CD4-positive, alpha-beta memory T cell (primary cell): ENCODE data around the gene SIN3B. TPM values are rescaled to one million over a fixed set of nuclear protein-coding genes. Genes with fewer than 3 reads are reported as not detected.

Experiments
- CTCF ChIA-PET: fragments of 350-600 bp; sonication (Branson Sonifier 250); formaldehyde crosslinking; loops from one replicate; lab custom pipeline; 2021; ENCODE audit warnings: inconsistent platforms; ENCODE audit not compliant: partially characterized antibody; lab: Charles Lee
- POLR2A ChIA-PET: fragments of 350-600 bp; sonication (Branson Sonifier 250); formaldehyde crosslinking; loops from one replicate; lab custom pipeline; 2021; ENCODE audit not compliant: partially characterized antibody; lab: Charles Lee
- DNase-seq, 5 donors: peaks; one replicate each; pipeline versions ENCODE4 v3.0.0 to v3.0.0-alpha.2; 2020 to 2022; ENCODE audit warnings: mixed read lengths in 1 of 5
- H3K27ac ChIP-seq: one replicate; pipeline ENCODE4 v1.7.0; 2013; ENCODE audit warnings: low read depth, low read length
- H3K27me3 ChIP-seq: 2 replicates; pipeline ENCODE4 v1.7.0; 2013; ENCODE audit warnings: mild to moderate bottlenecking, low read length, moderate library complexity; ENCODE audit not compliant: insufficient read depth
- H3K36me3 ChIP-seq: 2 replicates; pipeline ENCODE4 v1.7.0; 2013; ENCODE audit warnings: mild to moderate bottlenecking, low read length, moderate library complexity; ENCODE audit not compliant: insufficient read depth
- H3K4me1 ChIP-seq: 2 replicates; pipeline ENCODE4 v1.7.0; 2013; ENCODE audit warnings: mild to moderate bottlenecking, low read length, moderate library complexity; ENCODE audit not compliant: insufficient read depth
- H3K4me3 ChIP-seq, 2 donors: one replicate each; pipeline ENCODE4 v1.7.0; 2013; ENCODE audit warnings: low read length in 2 of 2, mild to moderate bottlenecking in 1 of 2
- H3K9me3 ChIP-seq, 2 donors: one replicate each; pipeline ENCODE4 v1.7.0; 2013; ENCODE audit warnings: low read length in 2 of 2, control low read depth in 1 of 2; ENCODE audit not compliant: control insufficient read depth in 1 of 2
- H3K27ac Mint-ChIP-seq, 7 donors: one replicate each; pipeline ENCODE4 v1.8.0; 2020 to 2021; ENCODE audit warnings: mixed read lengths in 7 of 7, mild to moderate bottlenecking in 6 of 7, inconsistent platforms in 3 of 7, moderate library complexity in 3 of 7
- H3K27me3 Mint-ChIP-seq, 2 donors: one replicate each; pipeline ENCODE4 v1.8.0; 2020 to 2021; ENCODE audit warnings: mixed read lengths in 2 of 2
- H3K36me3 Mint-ChIP-seq, 2 donors: one replicate each; pipeline ENCODE4 v1.8.0; 2020 to 2021; ENCODE audit warnings: mixed read lengths in 2 of 2, inconsistent platforms in 1 of 2, mild to moderate bottlenecking in 1 of 2
- H3K4me1 Mint-ChIP-seq, 4 donors: one replicate each; pipeline ENCODE4 v1.8.0; 2020 to 2021; ENCODE audit warnings: mixed read lengths in 4 of 4, mild to moderate bottlenecking in 1 of 4
- H3K4me3 Mint-ChIP-seq, 8 donors: one replicate each; pipeline ENCODE4 v1.8.0; 2020 to 2021; ENCODE audit warnings: mixed read lengths in 8 of 8, mild to moderate bottlenecking in 7 of 8, moderate library complexity in 6 of 8, inconsistent platforms in 3 of 8
- H3K9me3 Mint-ChIP-seq, 8 donors: one replicate each; pipeline ENCODE4 v1.8.0; 2020 to 2021; ENCODE audit warnings: mixed read lengths in 8 of 8, mild to moderate bottlenecking in 5 of 8, inconsistent platforms in 3 of 8, moderate library complexity in 1 of 8
- intact Hi-C: fragments of 100-400 bp; cut with micrococcal nuclease; formaldehyde crosslinking; loops from one replicate; pipeline ENCODE4 v1.15.1; 2023
- polyA plus RNA-seq, 2 donors: library from polyadenylated mRNA; unstranded; fragments of 300-500 nt; fragmentation: Illumina TruSeq; gene quantifications; one replicate each; pipeline ENCODE4 v1.2.3, GENCODE V29; 2021
- total RNA-seq, 2 experiments: library from RNA; stranded (reverse); gene quantifications; one replicate each; pipeline ENCODE4 v1.2.3, GENCODE V29; 2021

The SIN3B gene
- total and polyA plus RNA-seq, 4 experiments from 2014 or later: 1.4 to 88.4 (median 46.0) TPM

- H3K27ac ChIP-seq: no peak overlapping the region
- no peak overlapping the region for H3K4me3 Mint-ChIP-seq
- H3K4me1 Mint-ChIP-seq: no peaks in the 10 kb centered on the region
- peak overlapping the region in 1 of 7 donors; percentile 41 for H3K27ac Mint-ChIP-seq
- CTCF ChIA-PET: no interaction called here
- H3K36me3 Mint-ChIP-seq: peaks cover 42 to 73% of the 10 kb centered on the region in 2 donors
- H3K4me1 ChIP-seq: no peaks in the 10 kb centered on the region
- no peaks in the 10 kb centered on the region for H3K9me3 Mint-ChIP-seq
- POLR2A ChIA-PET: no interaction called here
- H3K4me3 ChIP-seq: no peak overlapping the region
- H3K27me3 Mint-ChIP-seq: no peaks in the 10 kb centered on the region
- H3K9me3 ChIP-seq: no peaks in the 10 kb centered on the region
- no peaks in the 10 kb centered on the region for H3K27me3 ChIP-seq
- peaks cover 56% of the 10 kb centered on the region for H3K36me3 ChIP-seq
- intact Hi-C loops: no loop called here
- no peak for DNase-seq
Measured at GRCh38 chr19:16853066-16853465, 23.9 kb downstream of the SIN3B start.

- no peak overlapping the region for H3K27ac ChIP-seq
- H3K27me3 Mint-ChIP-seq: no peaks in the 10 kb centered on the region
- POLR2A ChIA-PET: no interaction called here
- H3K9me3 Mint-ChIP-seq: no peaks in the 10 kb centered on the region
- no peak for DNase-seq
- H3K9me3 ChIP-seq: no peaks in the 10 kb centered on the region
- H3K36me3 Mint-ChIP-seq: peaks cover 39 to 63% of the 10 kb centered on the region in 2 donors
- intact Hi-C loops: no loop called here
- H3K4me1 Mint-ChIP-seq: no peaks in the 10 kb centered on the region
- H3K4me1 ChIP-seq: no peaks in the 10 kb centered on the region
- H3K27ac Mint-ChIP-seq: no peak overlapping the region
- no peaks in the 10 kb centered on the region for H3K27me3 ChIP-seq
- CTCF ChIA-PET: no interaction called here
- H3K4me3 ChIP-seq: no peak overlapping the region
- peaks cover 35% of the 10 kb centered on the region for H3K36me3 ChIP-seq
- no peak overlapping the region for H3K4me3 Mint-ChIP-seq
Measured at GRCh38 chr19:16856091-16856490, 26.9 kb downstream of the SIN3B start.

- Mint-ChIP-seq H3K4me3 (no peak overlapping the region), H3K4me1 (no peaks in the 10 kb centered on the region), H3K27ac (peak overlapping the region in 2 of 7 donors; percentile 17 to 90), H3K36me3 (peaks cover 31 to 54% of the 10 kb centered on the region in 2 donors), H3K9me3 (no peaks in the 10 kb centered on the region), H3K27me3 (no peaks in the 10 kb centered on the region)
- intact Hi-C loops: no loop called here
- ChIA-PET POLR2A (no interaction called here), CTCF (no interaction called here)
- H3K4me3 ChIP-seq: no peak overlapping the region
- DNase-seq: no peak
- H3K27me3 ChIP-seq: no peaks in the 10 kb centered on the region
- H3K27ac ChIP-seq: no peak overlapping the region
- H3K36me3 ChIP-seq: peaks cover 18% of the 10 kb centered on the region
- no peaks in the 10 kb centered on the region for H3K4me1 ChIP-seq
- no peaks in the 10 kb centered on the region for H3K9me3 ChIP-seq
Measured at GRCh38 chr19:16859626-16860025, 30.4 kb downstream of the SIN3B start.

GRCh38 chr19:16860118-16860517 lies 30.9 kb downstream of the SIN3B start:
- no peak overlapping the region for H3K27ac ChIP-seq
- POLR2A ChIA-PET: no interaction called here
- CTCF ChIA-PET: no interaction called here
- no peaks in the 10 kb centered on the region for H3K9me3 ChIP-seq
- no peaks in the 10 kb centered on the region for H3K27me3 ChIP-seq
- H3K4me3 Mint-ChIP-seq: no peak overlapping the region
- no peaks in the 10 kb centered on the region for H3K9me3 Mint-ChIP-seq
- H3K36me3 ChIP-seq: peaks cover 13% of the 10 kb centered on the region
- H3K4me1 Mint-ChIP-seq: no peaks in the 10 kb centered on the region
- intact Hi-C loops: no loop called here
- no peaks in the 10 kb centered on the region for H3K27me3 Mint-ChIP-seq
- DNase-seq: no peak
- no peaks in the 10 kb centered on the region for H3K4me1 ChIP-seq
- H3K36me3 Mint-ChIP-seq: peaks cover 26 to 49% of the 10 kb centered on the region in 2 donors
- H3K27ac Mint-ChIP-seq: peak overlapping the region in 2 of 7 donors; percentile 37 to 90
- no peak overlapping the region for H3K4me3 ChIP-seq

GRCh38 chr19:16861011-16861410 lies 31.8 kb downstream of the SIN3B start:
- intact Hi-C loops: no loop called here
- no peak for DNase-seq
- Histone ChIP-seq H3K4me1 (no peaks in the 10 kb centered on the region), H3K4me3 (no peak overlapping the region), H3K27ac (no peak overlapping the region), H3K36me3 (peaks cover 17% of the 10 kb centered on the region), H3K27me3 (no peaks in the 10 kb centered on the region), H3K9me3 (no peaks in the 10 kb centered on the region)
- CTCF ChIA-PET: no interaction called here
- H3K36me3 Mint-ChIP-seq: peaks cover 26 to 52% of the 10 kb centered on the region in 2 donors
- no peaks in the 10 kb centered on the region for H3K4me1 Mint-ChIP-seq
- no peak overlapping the region for H3K27ac Mint-ChIP-seq
- no peaks in the 10 kb centered on the region for H3K27me3 Mint-ChIP-seq
- POLR2A ChIA-PET: no interaction called here
- H3K9me3 Mint-ChIP-seq: no peaks in the 10 kb centered on the region
- no peak overlapping the region for H3K4me3 Mint-ChIP-seq

GRCh38 chr19:16861834-16862233 lies 32.6 kb downstream of the SIN3B start:
- Mint-ChIP-seq H3K36me3 (peaks cover 31 to 52% of the 10 kb centered on the region in 2 donors), H3K27me3 (no peaks in the 10 kb centered on the region), H3K9me3 (no peaks in the 10 kb centered on the region), H3K4me3 (no peak overlapping the region), H3K27ac (no peak overlapping the region), H3K4me1 (no peaks in the 10 kb centered on the region)
- CTCF ChIA-PET: no interaction called here
- no peak for DNase-seq
- Histone ChIP-seq H3K4me1 (no peaks in the 10 kb centered on the region), H3K36me3 (peaks cover 24% of the 10 kb centered on the region), H3K27ac (no peak overlapping the region), H3K4me3 (no peak overlapping the region), H3K27me3 (no peaks in the 10 kb centered on the region), H3K9me3 (no peaks in the 10 kb centered on the region)
- intact Hi-C loops: no loop called here
- POLR2A ChIA-PET: no interaction called here

GRCh38 chr19:16862826-16863415 lies 33.7 kb downstream of the SIN3B start:
- Mint-ChIP-seq H3K36me3 (peaks cover 35 to 55% of the 10 kb centered on the region in 2 donors), H3K27ac (no peak overlapping the region), H3K4me3 (no peak overlapping the region), H3K4me1 (no peaks in the 10 kb centered on the region), H3K9me3 (no peaks in the 10 kb centered on the region), H3K27me3 (no peaks in the 10 kb centered on the region)
- Histone ChIP-seq H3K4me1 (no peaks in the 10 kb centered on the region), H3K4me3 (no peak overlapping the region), H3K27me3 (no peaks in the 10 kb centered on the region), H3K9me3 (no peaks in the 10 kb centered on the region), H3K36me3 (peaks cover 34% of the 10 kb centered on the region), H3K27ac (no peak overlapping the region)
- CTCF ChIA-PET: no interaction called here
- DNase-seq: no peak
- POLR2A ChIA-PET: no interaction called here
- intact Hi-C loops: no loop called here
